Nephron (organoid): ENCODE measurements around the gene KCNJ16.

ENCODE experiments used
- H3K27ac Mint-ChIP-seq, 3 experiments: 2 replicates each; pipeline ENCODE4 v1.8.0; 2020; ENCODE audit warnings: mixed read lengths in 3 of 3, mild to moderate bottlenecking in 2 of 3, moderate library complexity in 1 of 3
- H3K27me3 Mint-ChIP-seq: 2 replicates; pipeline ENCODE4 v1.8.0; 2021; ENCODE audit warnings: low read depth, mild to moderate bottlenecking, moderate library complexity, mixed read lengths
- H3K36me3 Mint-ChIP-seq: 2 replicates; pipeline ENCODE4 v1.8.0; 2020; ENCODE audit warnings: low read depth, mixed read lengths
- H3K4me1 Mint-ChIP-seq: 2 replicates; pipeline ENCODE4 v1.8.0; 2020; ENCODE audit warnings: mixed read lengths
- H3K4me3 Mint-ChIP-seq, 3 experiments: 2 replicates each; pipeline ENCODE4 v1.8.0; 2020; ENCODE audit warnings: mild to moderate bottlenecking in 3 of 3, mixed read lengths in 3 of 3, moderate library complexity in 2 of 3
- H3K9me3 Mint-ChIP-seq: 2 replicates; pipeline ENCODE4 v1.8.0; 2020; ENCODE audit warnings: mixed read lengths
- TF ChIP-seq, protein P1 (sequence below), 3 experiments: fragments of 200-600 bp; sonication (generic); IDR thresholded peaks; one replicate each; pipeline ENCODE4 v1.5.0; 2021; ENCODE audit warnings: antibody characterized with exemption in 3 of 3; ENCODE audit not compliant: unreplicated experiment in 3 of 3

KCNJ16 gene

GRCh38 chr17:70107904-70108565, 33.0 kb downstream of the KCNJ16 start:
- Mint-ChIP-seq H3K27me3 (no peaks in the 10 kb centered on the region), H3K4me1 (peaks cover 14% of the 10 kb centered on the region), H3K36me3 (peaks cover 25% of the 10 kb centered on the region), H3K4me3 (no peak overlapping the region), H3K27ac (no peak overlapping the region), H3K9me3 (peaks cover 4% of the 10 kb centered on the region)
- TF ChIP-seq, protein P1, sequence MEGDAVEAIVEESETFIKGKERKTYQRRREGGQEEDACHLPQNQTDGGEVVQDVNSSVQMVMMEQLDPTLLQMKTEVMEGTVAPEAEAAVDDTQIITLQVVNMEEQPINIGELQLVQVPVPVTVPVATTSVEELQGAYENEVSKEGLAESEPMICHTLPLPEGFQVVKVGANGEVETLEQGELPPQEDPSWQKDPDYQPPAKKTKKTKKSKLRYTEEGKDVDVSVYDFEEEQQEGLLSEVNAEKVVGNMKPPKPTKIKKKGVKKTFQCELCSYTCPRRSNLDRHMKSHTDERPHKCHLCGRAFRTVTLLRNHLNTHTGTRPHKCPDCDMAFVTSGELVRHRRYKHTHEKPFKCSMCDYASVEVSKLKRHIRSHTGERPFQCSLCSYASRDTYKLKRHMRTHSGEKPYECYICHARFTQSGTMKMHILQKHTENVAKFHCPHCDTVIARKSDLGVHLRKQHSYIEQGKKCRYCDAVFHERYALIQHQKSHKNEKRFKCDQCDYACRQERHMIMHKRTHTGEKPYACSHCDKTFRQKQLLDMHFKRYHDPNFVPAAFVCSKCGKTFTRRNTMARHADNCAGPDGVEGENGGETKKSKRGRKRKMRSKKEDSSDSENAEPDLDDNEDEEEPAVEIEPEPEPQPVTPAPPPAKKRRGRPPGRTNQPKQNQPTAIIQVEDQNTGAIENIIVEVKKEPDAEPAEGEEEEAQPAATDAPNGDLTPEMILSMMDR (IDR thresholded peaks at IDR 0.05; ENCODE audit: unreplicated experiment in 3 of 3) = no peak

DNA sequence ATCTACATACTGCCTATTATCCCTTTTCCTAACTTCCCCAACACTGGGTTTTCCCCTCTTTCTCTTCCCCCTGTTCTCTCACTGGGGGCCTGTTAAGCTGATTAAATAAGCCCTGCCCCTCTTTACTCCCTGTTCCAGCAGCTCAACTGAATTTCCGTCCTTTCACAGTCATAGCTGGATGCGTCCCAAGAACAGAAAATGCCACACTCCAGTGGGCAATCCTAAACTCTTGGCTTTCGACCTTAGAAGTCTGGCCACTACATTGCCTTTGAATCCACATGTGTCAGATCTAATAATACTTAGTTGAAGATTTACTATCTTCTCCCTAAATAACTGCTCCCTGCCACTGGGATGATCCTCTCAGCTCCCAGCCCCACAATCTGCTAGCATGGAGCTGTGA, 34.5 kb downstream of the KCNJ16 start:
- Mint-ChIP-seq H3K27ac (peak overlapping the region in 2 of 3 experiments; percentile 1 to 3), H3K27me3 (no peaks in the 10 kb centered on the region), H3K36me3 (peaks cover 21% of the 10 kb centered on the region), H3K9me3 (peaks cover 4% of the 10 kb centered on the region), H3K4me3 (no peak overlapping the region), H3K4me1 (peaks cover 26% of the 10 kb centered on the region)
- TF ChIP-seq, protein P1 (IDR thresholded peaks at IDR 0.05; ENCODE audit: unreplicated experiment in 3 of 3) = no peak

- H3K4me3 Mint-ChIP-seq = no peak overlapping the region
- TF ChIP-seq, protein P1 (IDR thresholded peaks at IDR 0.05; ENCODE audit: unreplicated experiment in 3 of 3) = no peak
- H3K27ac Mint-ChIP-seq = peak overlapping the region; percentile 43 to 77 (median 70)
- peaks cover 24% of the 10 kb centered on the region for H3K4me1 Mint-ChIP-seq
- no peaks in the 10 kb centered on the region for H3K27me3 Mint-ChIP-seq
- H3K36me3 Mint-ChIP-seq = peaks cover 21% of the 10 kb centered on the region
- peaks cover 4% of the 10 kb centered on the region for H3K9me3 Mint-ChIP-seq
Observed at GRCh38 chr17:70110443-70110880, 35.4 kb downstream of the KCNJ16 start.

- peak overlapping the region in 2 of 3 experiments; percentile 43 to 77 for H3K27ac Mint-ChIP-seq
- no peak overlapping the region for H3K4me3 Mint-ChIP-seq
- H3K27me3 Mint-ChIP-seq = no peaks in the 10 kb centered on the region
- peaks cover 21% of the 10 kb centered on the region for H3K36me3 Mint-ChIP-seq
- H3K9me3 Mint-ChIP-seq = peaks cover 4% of the 10 kb centered on the region
- peaks cover 27% of the 10 kb centered on the region for H3K4me1 Mint-ChIP-seq
- TF ChIP-seq, protein P1 (IDR thresholded peaks at IDR 0.05; ENCODE audit: unreplicated experiment in 3 of 3) = no peak
Observed at GRCh38 chr17:70111201-70111600, 36.2 kb downstream of the KCNJ16 start.

- Mint-ChIP-seq H3K9me3 (peaks cover 2% of the 10 kb centered on the region), H3K4me1 (peaks cover 27% of the 10 kb centered on the region), H3K27ac (peak overlapping the region; percentile 3 to 29 (median 25)), H3K4me3 (no peak overlapping the region), H3K27me3 (no peaks in the 10 kb centered on the region), H3K36me3 (peaks cover 33% of the 10 kb centered on the region)
- TF ChIP-seq, protein P1 (IDR thresholded peaks at IDR 0.05; ENCODE audit: unreplicated experiment in 3 of 3) = no peak
Observed at GRCh38 chr17:70114405-70114804, 39.4 kb downstream of the KCNJ16 start.

DNA sequence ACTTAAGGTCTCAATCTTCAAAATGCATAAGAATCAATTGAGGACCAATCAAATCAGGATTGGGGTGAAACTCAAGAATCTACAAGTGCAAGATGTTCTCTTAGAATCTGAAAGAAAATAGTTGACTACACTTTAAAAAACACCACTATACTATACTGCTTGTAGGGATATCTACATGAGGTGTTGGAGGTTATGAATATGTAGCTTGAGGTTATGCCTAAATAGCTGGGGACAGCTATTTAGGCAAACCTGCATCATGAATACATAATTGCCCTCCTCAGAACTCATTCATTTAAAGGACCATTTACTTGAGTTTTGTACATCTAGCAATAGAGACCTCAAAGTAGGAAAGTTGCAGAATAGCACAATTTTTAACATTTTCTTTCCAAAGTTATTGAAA, 40.1 kb downstream of the KCNJ16 start:
- Mint-ChIP-seq H3K36me3 (peaks cover 35% of the 10 kb centered on the region), H3K4me1 (peaks cover 26% of the 10 kb centered on the region), H3K27me3 (no peaks in the 10 kb centered on the region), H3K4me3 (no peak overlapping the region), H3K27ac (peak overlapping the region in 2 of 3 experiments; percentile 29 to 51), H3K9me3 (peaks cover 4% of the 10 kb centered on the region)
- TF ChIP-seq, protein P1 (IDR thresholded peaks at IDR 0.05; ENCODE audit: unreplicated experiment in 3 of 3) = no peak
